Immature natural killer cell (primary cell): Measurements from ENCODE around the gene OTUD7B. TPM values are rescaled to one million over a fixed set of nuclear protein-coding genes. Genes with fewer than 3 reads are reported as not detected.

Experiments
- DNase-seq, 3 donors: peaks; one replicate each; pipeline ENCODE4 v3.0.0; 2022; ENCODE audit warnings: mixed read lengths in 1 of 3
- H3K27ac Mint-ChIP-seq, 6 donors: one replicate each; pipeline ENCODE4 v1.8.0; 2020; ENCODE audit warnings: mixed read lengths in 6 of 6, mild to moderate bottlenecking in 5 of 6, inconsistent platforms in 4 of 6, moderate library complexity in 3 of 6
- H3K27me3 Mint-ChIP-seq, 3 donors: one replicate each; pipeline ENCODE4 v1.8.0; 2020 to 2021; ENCODE audit warnings: low read depth in 3 of 3, mild to moderate bottlenecking in 3 of 3, mixed read lengths in 3 of 3, moderate library complexity in 3 of 3, inconsistent platforms in 1 of 3
- H3K36me3 Mint-ChIP-seq, 3 donors: one replicate each; pipeline ENCODE4 v1.8.0; 2020; ENCODE audit warnings: mixed read lengths in 3 of 3, inconsistent platforms in 2 of 3, mild to moderate bottlenecking in 2 of 3
- H3K4me1 Mint-ChIP-seq, 2 donors: one replicate each; pipeline ENCODE4 v1.8.0; 2020; ENCODE audit warnings: inconsistent platforms in 2 of 2, mild to moderate bottlenecking in 2 of 2, mixed read lengths in 2 of 2, moderate library complexity in 1 of 2
- H3K4me3 Mint-ChIP-seq, 5 donors: one replicate each; pipeline ENCODE4 v1.8.0; 2020; ENCODE audit warnings: mild to moderate bottlenecking in 5 of 5, mixed read lengths in 5 of 5, inconsistent platforms in 3 of 5, moderate library complexity in 3 of 5
- H3K9me3 Mint-ChIP-seq, 6 donors: one replicate each; pipeline ENCODE4 v1.8.0; 2020; ENCODE audit warnings: mild to moderate bottlenecking in 6 of 6, mixed read lengths in 6 of 6, inconsistent platforms in 4 of 6, moderate library complexity in 3 of 6
- polyA plus RNA-seq, 3 donors: library from polyadenylated mRNA; unstranded; fragments of 300-500 nt; fragmentation: Illumina TruSeq; gene quantifications; one replicate each; pipeline ENCODE4 v1.2.3, GENCODE V29; 2021

OTUD7B gene
- polyA plus RNA-seq, 3 donors from 2014 or later = 0.24 to 4.3 (median 0.54) TPM

- Mint-ChIP-seq H3K4me3 (no peak overlapping the region), H3K4me1 (no peaks in the 10 kb centered on the region)
These were observed 6.8 kb upstream of the OTUD7B start for GRCh38 chr1:150017206-150017750.

GRCh38 chr1:150015651-150016131 lies 5.2 kb upstream of the OTUD7B start:
- no peak overlapping the region for H3K27ac Mint-ChIP-seq
- no peak overlapping the region for H3K4me3 Mint-ChIP-seq
- DNase-seq = no peak
- no peaks in the 10 kb centered on the region for H3K36me3 Mint-ChIP-seq
- H3K4me1 Mint-ChIP-seq = peaks cover 4 to 6% of the 10 kb centered on the region in 2 donors
- H3K9me3 Mint-ChIP-seq = no peaks in the 10 kb centered on the region
- peaks cover 0 to 3% (median 1%) of the 10 kb centered on the region in 3 donors for H3K27me3 Mint-ChIP-seq

More at GRCh38 chr1:150017206-150017750, 6.8 kb upstream of the OTUD7B start:
- DNase-seq = no peak
- no peaks in the 10 kb centered on the region for H3K9me3 Mint-ChIP-seq
- H3K27ac Mint-ChIP-seq = no peak overlapping the region
- no peaks in the 10 kb centered on the region for H3K36me3 Mint-ChIP-seq
- peaks cover 0 to 5% (median 1%) of the 10 kb centered on the region in 3 donors for H3K27me3 Mint-ChIP-seq

GRCh38 chr1:150012611-150013010 lies 2.1 kb upstream of the OTUD7B start:
- Mint-ChIP-seq H3K36me3 (no peaks in the 10 kb centered on the region), H3K27ac (no peak overlapping the region), H3K4me3 (no peak overlapping the region), H3K4me1 (peaks cover 26 to 33% of the 10 kb centered on the region in 2 donors), H3K27me3 (peaks cover 3 to 4% (median 3%) of the 10 kb centered on the region in 3 donors), H3K9me3 (no peaks in the 10 kb centered on the region)
- DNase-seq = no peak

GRCh38 chr1:150009604-150010392 lies 728 bp downstream of the OTUD7B start:
- Mint-ChIP-seq H3K27me3 (peaks cover 0 to 5% (median 4%) of the 10 kb centered on the region in 3 donors), H3K27ac (peak overlapping the region; percentile 83 to 98 (median 92)), H3K4me3 (peak overlapping the region; percentile 88 to 99 (median 98)), H3K36me3 (peaks cover 0 to 5% (median 0%) of the 10 kb centered on the region in 3 donors), H3K4me1 (peaks cover 28 to 43% of the 10 kb centered on the region in 2 donors), H3K9me3 (no peaks in the 10 kb centered on the region)
- peak; percentile 9 to 17 (median 13) for DNase-seq

- peaks cover 3 to 9% (median 4%) of the 10 kb centered on the region in 3 donors for H3K36me3 Mint-ChIP-seq
- H3K27me3 Mint-ChIP-seq = peaks cover 0 to 5% (median 4%) of the 10 kb centered on the region in 3 donors
- peaks cover 29 to 46% of the 10 kb centered on the region in 2 donors for H3K4me1 Mint-ChIP-seq
- H3K4me3 Mint-ChIP-seq = peak overlapping the region; percentile 88 to 99 (median 98)
- H3K9me3 Mint-ChIP-seq = no peaks in the 10 kb centered on the region
- no peak for DNase-seq
- peak overlapping the region in 2 of 6 donors; percentile 40 to 83 for H3K27ac Mint-ChIP-seq
These were observed 1.8 kb downstream of the OTUD7B start for GRCh38 chr1:150008699-150009098.

GRCh38 chr1:150006881-150007421 lies 3.6 kb downstream of the OTUD7B start:
- H3K36me3 Mint-ChIP-seq = peaks cover 9 to 14% (median 9%) of the 10 kb centered on the region in 3 donors
- H3K27ac Mint-ChIP-seq = peak overlapping the region in 1 of 6 donors; percentile 21
- H3K4me3 Mint-ChIP-seq = no peak overlapping the region
- peaks cover 32 to 53% of the 10 kb centered on the region in 2 donors for H3K4me1 Mint-ChIP-seq
- peaks cover 0 to 5% (median 4%) of the 10 kb centered on the region in 3 donors for H3K27me3 Mint-ChIP-seq
- DNase-seq = no peak
- no peaks in the 10 kb centered on the region for H3K9me3 Mint-ChIP-seq

- Mint-ChIP-seq H3K4me1 (peaks cover 28 to 56% of the 10 kb centered on the region in 2 donors), H3K27me3 (peaks cover 0 to 5% (median 4%) of the 10 kb centered on the region in 3 donors), H3K36me3 (peaks cover 9 to 14% (median 13%) of the 10 kb centered on the region in 3 donors), H3K9me3 (no peaks in the 10 kb centered on the region), H3K27ac (no peak overlapping the region), H3K4me3 (no peak overlapping the region)
- DNase-seq = no peak
These were observed 4.9 kb downstream of the OTUD7B start for GRCh38 chr1:150005606-150006005.

- H3K4me1 Mint-ChIP-seq = peaks cover 14 to 41% of the 10 kb centered on the region in 2 donors
- no peak for DNase-seq
- H3K27me3 Mint-ChIP-seq = peaks cover 0 to 2% (median 0%) of the 10 kb centered on the region in 3 donors
- H3K36me3 Mint-ChIP-seq = peaks cover 18 to 25% (median 21%) of the 10 kb centered on the region in 3 donors
- H3K9me3 Mint-ChIP-seq = no peaks in the 10 kb centered on the region
- H3K4me3 Mint-ChIP-seq = no peak overlapping the region
- H3K27ac Mint-ChIP-seq = peak overlapping the region in 1 of 6 donors; percentile 73
These were observed 6.7 kb downstream of the OTUD7B start for GRCh38 chr1:150003801-150004200.

GRCh38 chr1:150002217-150002616 lies 8.3 kb downstream of the OTUD7B start:
- Mint-ChIP-seq H3K4me1 (peaks cover 17 to 41% of the 10 kb centered on the region in 2 donors), H3K27ac (no peak overlapping the region), H3K4me3 (no peak overlapping the region), H3K27me3 (peaks cover 0 to 2% (median 0%) of the 10 kb centered on the region in 3 donors), H3K9me3 (no peaks in the 10 kb centered on the region), H3K36me3 (peaks cover 18 to 25% (median 21%) of the 10 kb centered on the region in 3 donors)
- DNase-seq = no peak

GRCh38 chr1:150001415-150001814 lies 9.1 kb downstream of the OTUD7B start:
- Mint-ChIP-seq H3K27ac (no peak overlapping the region), H3K36me3 (peaks cover 18 to 25% (median 21%) of the 10 kb centered on the region in 3 donors), H3K9me3 (no peaks in the 10 kb centered on the region), H3K4me3 (no peak overlapping the region), H3K4me1 (peaks cover 17 to 36% of the 10 kb centered on the region in 2 donors), H3K27me3 (peaks cover 0 to 2% (median 0%) of the 10 kb centered on the region in 3 donors)
- no peak for DNase-seq

- H3K27me3 Mint-ChIP-seq = no peaks in the 10 kb centered on the region
- H3K9me3 Mint-ChIP-seq = no peaks in the 10 kb centered on the region
- H3K36me3 Mint-ChIP-seq = peaks cover 8 to 16% (median 9%) of the 10 kb centered on the region in 3 donors
- peaks cover 14 to 34% of the 10 kb centered on the region in 2 donors for H3K4me1 Mint-ChIP-seq
- peak overlapping the region in 4 of 6 donors; percentile 1 to 54 (median 26) for H3K27ac Mint-ChIP-seq
- DNase-seq = no peak
- H3K4me3 Mint-ChIP-seq = no peak overlapping the region
These were observed 12.8 kb downstream of the OTUD7B start for GRCh38 chr1:149997585-149998262.

GRCh38 chr1:149995927-149996326 lies 14.6 kb downstream of the OTUD7B start:
- H3K27me3 Mint-ChIP-seq = no peaks in the 10 kb centered on the region
- no peak for DNase-seq
- H3K36me3 Mint-ChIP-seq = peaks cover 8 to 15% (median 9%) of the 10 kb centered on the region in 3 donors
- H3K27ac Mint-ChIP-seq = peak overlapping the region in 1 of 6 donors; percentile 68
- H3K4me3 Mint-ChIP-seq = no peak overlapping the region
- no peaks in the 10 kb centered on the region for H3K9me3 Mint-ChIP-seq
- H3K4me1 Mint-ChIP-seq = peaks cover 16 to 25% of the 10 kb centered on the region in 2 donors

GRCh38 chr1:149993764-149994163 lies 16.8 kb downstream of the OTUD7B start:
- Mint-ChIP-seq H3K27me3 (no peaks in the 10 kb centered on the region), H3K36me3 (peaks cover 0 to 4% (median 3%) of the 10 kb centered on the region in 3 donors), H3K4me1 (peaks cover 16 to 25% of the 10 kb centered on the region in 2 donors), H3K9me3 (no peaks in the 10 kb centered on the region), H3K4me3 (no peak overlapping the region), H3K27ac (no peak overlapping the region)
- no peak for DNase-seq
